ENCODE results near the gene DNLZ. TPM values are rescaled to one million over a fixed set of nuclear protein-coding genes. Genes with fewer than 3 reads are reported as not detected.
A peak's percentile ranks its signal among the peaks of the same experiment; 100 is the strongest.

The DNLZ gene
- total and polyA plus RNA-seq, 10 donors: 15.8 to 29.8 (median 22.3) TPM

- DNase-seq: no peak
- Histone ChIP-seq H3K27me3 (replicated peaks in 1 of 7) (peaks cover 0 to 52% (median 12%) of the 10 kb centered on the region in 7 donors), H3K4me1 (peaks cover 13 to 50% (median 32%) of the 10 kb centered on the region in 6 donors), H3K36me3 (no peaks in the 10 kb centered on the region), H3K9me3 (no peaks in the 10 kb centered on the region), H3K27ac (peak overlapping the region in 6 of 8 donors; percentile 53 to 81 (median 78)), H3K4me3 (peak overlapping the region in 7 of 8 donors; percentile 31 to 75 (median 47))
- TF ChIP-seq CTCF (IDR thresholded peaks at IDR 0.05 in 8 of 11, conservative IDR thresholded peaks at IDR 0.05 in 3 of 11) (no peak), POLR2AphosphoS5 (IDR thresholded peaks at IDR 0.05) (peak in 1 of 3 donors; percentile 16)
- intact Hi-C loops (cut with DNase I; ENCODE audit: low total_unique reads): no loop called here
- 19 to 30% (median 23%) methylated on average over 8 to 15 of the region's 15 CpGs; no CpG with 5 or more reads in 1 of the 5 donors for WGBS, 5 donors
These were observed 34.9 kb downstream of the DNLZ start for GRCh38 chr9:136328622-136329041.

GRCh38 chr9:136328011-136328621, 35.4 kb downstream of the DNLZ start:
- H3K4me1 ChIP-seq: peaks cover 13 to 50% (median 32%) of the 10 kb centered on the region in 6 donors

GRCh38 chr9:136327304-136327974, 36.1 kb downstream of the DNLZ start, which contains the start of gene GPSM1:
GPSM1 (plus strand) TSS chr9:136327539; CDS start chr9:136327696, 157 bp downstream.
- peaks cover 13 to 50% (median 32%) of the 10 kb centered on the region in 6 donors for H3K4me1 ChIP-seq
- intact Hi-C loops (cut with DNase I; ENCODE audit: low total_unique reads): no loop called here
- DNase-seq: no peak
- peak within 1 kb of the TSS; percentile 22 to 75 (median 46) for H3K4me3 ChIP-seq
- H3K27me3 ChIP-seq (replicated peaks in 1 of 7): peaks cover 0 to 52% (median 12%) of the 10 kb centered on the region in 7 donors
- TF ChIP-seq CTCF (IDR thresholded peaks at IDR 0.05 in 8 of 11, conservative IDR thresholded peaks at IDR 0.05 in 3 of 11) (no peak), POLR2A (IDR thresholded peaks at IDR 0.05) (no peak), POLR2AphosphoS5 (IDR thresholded peaks at IDR 0.05) (peak; percentile 68 to 84 (median 83))
- WGBS, 5 donors: 0 to 3% (median 1%) methylated on average over 17 to 88 of the region's 88 CpGs
- no peaks in the 10 kb centered on the region for H3K36me3 ChIP-seq
- H3K27ac ChIP-seq: peak within 1 kb of the TSS in 7 of 8 donors; percentile 54 to 81 (median 77)
- no peaks in the 10 kb centered on the region for H3K9me3 ChIP-seq

More at GRCh38 chr9:136328011-136328621, 35.4 kb downstream of the DNLZ start:
- Histone ChIP-seq H3K27me3 (replicated peaks in 1 of 7) (peaks cover 0 to 52% (median 12%) of the 10 kb centered on the region in 7 donors), H3K9me3 (no peaks in the 10 kb centered on the region), H3K4me3 (peak overlapping the region; percentile 22 to 75 (median 46)), H3K27ac (peak overlapping the region in 7 of 8 donors; percentile 36 to 81 (median 77)), H3K36me3 (no peaks in the 10 kb centered on the region)
- 11 to 40% (median 18%) methylated on average over 1 to 13 of the region's 13 CpGs for WGBS, 5 donors
- no peak for TF ChIP-seq POLR2A (IDR thresholded peaks at IDR 0.05)
- TF ChIP-seq CTCF (IDR thresholded peaks at IDR 0.05 in 8 of 11, conservative IDR thresholded peaks at IDR 0.05 in 3 of 11): no peak
- TF ChIP-seq POLR2AphosphoS5 (IDR thresholded peaks at IDR 0.05): no peak
- no peak for DNase-seq
- intact Hi-C loops (cut with DNase I; ENCODE audit: low total_unique reads): no loop called here

Data from spleen (tissue), 11 donors.